Vagina (tissue), 2 donors: ENCODE measurements around the gene HOXA6.

Experiments used
- CTCF ChIP-seq, 3 experiments: fragments of 450-650 bp in 2 of 3; fragments of 200-600 bp in 1 of 3; sonication (generic) in 1 of 3; IDR thresholded peaks; one replicate each; pipeline ENCODE4 v1.5.1; 2017 to 2019; ENCODE audit warnings: antibody characterized with exemption in 3 of 3, mild to moderate bottlenecking in 2 of 3, moderate library complexity in 2 of 3
- POLR2A ChIP-seq, 2 donors: fragments of 450-650 bp; IDR thresholded peaks; one replicate each; pipeline ENCODE4 v1.6.1; 2017; ENCODE audit warnings: antibody characterized with exemption in 2 of 2, mild to moderate bottlenecking in 2 of 2, moderate library complexity in 2 of 2
- POLR2AphosphoS5 ChIP-seq, 2 donors: sonication (generic); formaldehyde crosslinking; IDR thresholded peaks; one replicate each; pipeline ENCODE4 v1.9.0; 2017; ENCODE audit warnings: antibody characterized with exemption in 2 of 2, mild to moderate bottlenecking in 2 of 2, low read depth in 1 of 2; ENCODE audit not compliant: insufficient read depth in 1 of 2

DNA sequence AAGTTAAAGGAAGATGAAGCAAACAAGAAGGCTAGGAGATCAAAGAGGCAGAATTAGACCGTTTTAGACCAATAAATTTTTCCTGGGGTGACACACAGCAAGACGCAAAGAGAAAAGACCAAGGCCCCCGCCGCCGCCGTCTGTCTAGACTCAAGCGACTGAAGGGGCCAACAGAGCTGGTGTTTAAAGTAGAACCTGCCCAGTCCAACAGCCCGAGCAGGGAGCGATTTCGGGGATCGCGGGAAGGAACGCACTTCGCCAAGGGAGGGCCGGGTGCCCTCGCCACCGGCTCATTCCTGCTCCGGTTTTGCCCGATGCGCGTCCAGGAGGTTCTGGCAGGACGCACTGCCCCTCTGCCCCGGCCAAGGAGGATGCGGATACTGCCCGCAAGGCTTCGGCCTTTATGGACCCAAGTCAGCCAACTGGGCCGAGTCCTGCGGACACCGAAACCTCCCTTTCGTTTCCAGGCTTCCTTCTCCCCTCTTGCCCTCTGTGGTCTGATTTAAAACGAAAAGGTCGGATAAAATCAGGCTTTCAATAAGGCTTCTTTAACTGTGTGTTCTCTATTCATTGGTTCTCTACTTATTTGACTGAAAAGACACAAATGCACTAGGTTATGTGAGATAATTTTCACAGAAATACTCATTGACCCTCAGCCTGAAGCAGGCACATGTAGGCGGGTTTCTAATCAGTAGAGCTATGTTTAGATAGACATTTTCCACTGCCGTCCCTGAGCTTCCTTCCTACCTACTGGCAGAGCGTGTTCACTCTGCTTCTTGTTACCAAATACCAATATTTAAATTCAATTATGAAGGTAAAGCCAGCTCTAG, 11.1 kb upstream of the HOXA6 start:
- no peak for TF ChIP-seq POLR2A (IDR thresholded peaks at IDR 0.05)
- no peak for TF ChIP-seq CTCF (IDR thresholded peaks at IDR 0.05)
- TF ChIP-seq POLR2AphosphoS5 (IDR thresholded peaks at IDR 0.05; ENCODE audit: insufficient read depth in 1 of 2, low read depth in 1 of 2), result no peak
